ENCODE data around the gene DZIP1.

Gene DZIP1

GRCh38 chr13:95629071-95629470 lies 15.4 kb downstream of the DZIP1 start:
- TF ChIP-seq CTCF (IDR thresholded peaks at IDR 0.05; ENCODE audit: borderline replicate concordance, control extremely low read depth, extremely low read depth, insufficient read depth, missing control alignments), result no peak
- in situ Hi-C loops (cut with MboI; ENCODE audit: low sequenced_read_pairs, unreplicated experiment), result no loop called here
- DNase-seq (ENCODE audit: low spot score), result no peak

- in situ Hi-C loops (cut with MboI; ENCODE audit: low sequenced_read_pairs, unreplicated experiment), result no loop called here
- TF ChIP-seq CTCF (IDR thresholded peaks at IDR 0.05; ENCODE audit: borderline replicate concordance, control extremely low read depth, extremely low read depth, insufficient read depth, missing control alignments), result no peak
- DNase-seq (ENCODE audit: low spot score), result no peak
Observed at GRCh38 chr13:95628488-95628887, 16.0 kb downstream of the DZIP1 start.

GRCh38 chr13:95627590-95627989 lies 16.9 kb downstream of the DZIP1 start:
- DNase-seq (ENCODE audit: low spot score), result no peak

GRCh38 chr13:95626768-95627167 lies 17.7 kb downstream of the DZIP1 start:
- in situ Hi-C loops (cut with MboI; ENCODE audit: low sequenced_read_pairs, unreplicated experiment), result no loop called here

More at GRCh38 chr13:95627590-95627989, 16.9 kb downstream of the DZIP1 start:
- TF ChIP-seq CTCF (IDR thresholded peaks at IDR 0.05; ENCODE audit: borderline replicate concordance, control extremely low read depth, extremely low read depth, insufficient read depth, missing control alignments), result no peak
- in situ Hi-C loops (cut with MboI; ENCODE audit: low sequenced_read_pairs, unreplicated experiment), result no loop called here

GRCh38 chr13:95624020-95624419 lies 20.5 kb downstream of the DZIP1 start:
- peak; percentile 44 for TF ChIP-seq CTCF (IDR thresholded peaks at IDR 0.05; ENCODE audit: borderline replicate concordance, control extremely low read depth, extremely low read depth, insufficient read depth, missing control alignments)
- in situ Hi-C loops (cut with MboI; ENCODE audit: low sequenced_read_pairs, unreplicated experiment), result no loop called here
- peak; percentile 45 for DNase-seq (ENCODE audit: low spot score)

More at GRCh38 chr13:95626768-95627167, 17.7 kb downstream of the DZIP1 start:
- no peak for DNase-seq (ENCODE audit: low spot score)
- no peak for TF ChIP-seq CTCF (IDR thresholded peaks at IDR 0.05; ENCODE audit: borderline replicate concordance, control extremely low read depth, extremely low read depth, insufficient read depth, missing control alignments)

GRCh38 chr13:95623141-95623540 lies 21.4 kb downstream of the DZIP1 start:
- in situ Hi-C loops (cut with MboI; ENCODE audit: low sequenced_read_pairs, unreplicated experiment), result no loop called here
- TF ChIP-seq CTCF (IDR thresholded peaks at IDR 0.05; ENCODE audit: borderline replicate concordance, control extremely low read depth, extremely low read depth, insufficient read depth, missing control alignments), result no peak
- DNase-seq (ENCODE audit: low spot score), result no peak
